GM19240 (cell line): ENCODE data around the gene EVI5L.
"Not testable (repeated sequence)": the region's sequence is repeated elsewhere in the genome, so short reads cannot be mapped to it uniquely, and the experiment has no call there.

ENCODE experiments used
- DNase-seq: peaks from one replicate; pipeline ENCODE4 v3.0.0; 2011; ENCODE audit warnings: low spot score; ENCODE audit not compliant: insufficient read length

EVI5L gene

GRCh38 chr19:7845390-7846154 is 15.6 kb downstream of the EVI5L start:
- DNase-seq: no peak

DNA sequence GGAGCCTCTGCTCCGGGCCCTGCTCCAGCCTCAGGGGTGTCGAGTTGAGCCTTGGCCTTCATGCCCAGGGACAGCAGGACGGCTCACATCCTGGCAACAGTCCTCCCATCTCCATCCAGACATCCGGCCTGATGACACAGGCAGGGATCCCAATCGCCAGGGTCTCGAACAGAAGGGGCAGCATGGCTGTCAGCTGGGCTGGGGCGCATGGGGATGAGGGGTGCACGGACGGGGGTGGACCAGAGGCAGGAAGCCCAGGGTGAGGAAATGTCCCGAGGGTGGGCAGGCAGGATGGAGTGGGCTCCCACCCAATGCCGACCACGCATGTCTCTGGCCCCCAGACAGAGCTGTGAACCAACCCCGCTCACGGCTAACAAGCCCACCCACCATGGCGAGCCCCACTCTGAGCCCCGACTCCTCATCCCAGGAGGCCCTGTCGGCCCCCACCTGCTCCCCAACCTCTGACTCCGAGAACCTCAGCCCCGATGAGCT is 16.2 kb downstream of the EVI5L start:
- no peak for DNase-seq

DNA sequence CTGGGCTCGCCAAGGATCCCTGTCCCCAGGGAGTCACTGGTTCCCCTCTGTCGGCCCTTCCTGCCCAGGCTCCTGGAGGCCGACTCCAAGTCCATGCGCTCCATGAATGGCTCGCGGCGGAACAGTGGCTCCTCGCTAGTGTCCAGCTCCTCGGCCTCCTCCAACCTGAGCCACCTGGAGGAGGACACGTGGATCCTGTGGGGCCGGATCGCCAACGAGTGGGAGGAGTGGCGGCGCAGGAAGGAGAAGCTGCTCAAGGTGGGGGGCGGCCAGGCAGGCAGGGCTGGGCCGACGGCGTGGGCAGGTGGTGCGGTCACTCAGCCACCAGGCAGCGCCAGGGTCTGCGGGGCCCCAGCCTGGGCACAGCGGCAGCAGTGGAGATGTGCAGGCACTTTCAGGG is 17.6 kb downstream of the EVI5L start:
- no peak for DNase-seq

DNA sequence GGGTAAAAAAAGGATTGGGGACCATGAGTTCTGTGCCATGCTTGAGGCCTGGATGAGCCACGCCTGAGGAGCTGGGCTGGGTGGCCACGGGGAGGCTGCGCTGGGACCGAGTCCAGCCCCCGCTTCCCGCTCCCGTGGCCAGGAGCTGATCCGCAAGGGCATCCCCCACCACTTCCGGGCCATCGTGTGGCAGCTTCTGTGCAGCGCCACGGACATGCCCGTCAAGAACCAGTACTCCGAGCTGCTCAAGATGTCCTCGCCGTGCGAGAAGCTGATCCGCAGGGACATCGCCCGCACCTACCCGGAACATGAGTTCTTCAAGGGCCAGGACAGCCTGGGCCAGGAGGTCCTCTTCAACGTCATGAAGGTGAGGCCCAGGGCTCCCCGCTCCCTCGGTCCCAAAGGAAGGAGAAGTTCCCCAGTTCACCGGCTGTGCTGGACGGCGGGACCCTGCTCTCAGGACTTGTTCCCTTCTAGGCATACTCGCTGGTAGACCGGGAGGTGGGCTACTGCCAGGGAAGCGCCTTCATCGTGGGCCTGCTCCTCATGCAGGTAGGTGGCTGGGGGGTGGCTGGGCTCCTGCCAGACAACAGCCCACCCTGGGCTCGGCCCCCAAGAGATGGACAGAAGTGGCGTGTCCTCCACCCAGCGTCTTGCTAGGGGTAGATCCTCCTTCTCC is 18.9 kb downstream of the EVI5L start:
- DNase-seq: no peak

DNA sequence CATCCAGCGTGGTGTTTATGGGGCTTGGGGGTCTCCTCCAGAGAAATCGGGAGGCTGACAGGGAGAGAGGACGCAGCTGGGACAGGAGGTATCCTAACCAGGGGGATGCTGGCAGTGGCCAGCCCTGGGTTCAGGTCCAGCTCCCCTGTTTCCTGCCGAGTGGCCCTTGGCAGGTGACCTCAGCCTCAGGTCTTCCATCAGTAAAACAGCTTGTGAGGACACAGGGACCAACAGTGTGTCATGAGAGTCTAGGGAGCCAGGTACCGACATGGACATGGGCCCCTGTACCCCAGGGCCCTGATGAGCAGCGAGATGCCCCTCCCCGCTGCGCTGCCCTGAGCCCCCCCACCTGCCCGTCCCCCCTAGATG is 19.6 kb downstream of the EVI5L start:
- no peak for DNase-seq

GRCh38 chr19:7850000-7850813 is 20.2 kb downstream of the EVI5L start:
- no peak for DNase-seq

DNA sequence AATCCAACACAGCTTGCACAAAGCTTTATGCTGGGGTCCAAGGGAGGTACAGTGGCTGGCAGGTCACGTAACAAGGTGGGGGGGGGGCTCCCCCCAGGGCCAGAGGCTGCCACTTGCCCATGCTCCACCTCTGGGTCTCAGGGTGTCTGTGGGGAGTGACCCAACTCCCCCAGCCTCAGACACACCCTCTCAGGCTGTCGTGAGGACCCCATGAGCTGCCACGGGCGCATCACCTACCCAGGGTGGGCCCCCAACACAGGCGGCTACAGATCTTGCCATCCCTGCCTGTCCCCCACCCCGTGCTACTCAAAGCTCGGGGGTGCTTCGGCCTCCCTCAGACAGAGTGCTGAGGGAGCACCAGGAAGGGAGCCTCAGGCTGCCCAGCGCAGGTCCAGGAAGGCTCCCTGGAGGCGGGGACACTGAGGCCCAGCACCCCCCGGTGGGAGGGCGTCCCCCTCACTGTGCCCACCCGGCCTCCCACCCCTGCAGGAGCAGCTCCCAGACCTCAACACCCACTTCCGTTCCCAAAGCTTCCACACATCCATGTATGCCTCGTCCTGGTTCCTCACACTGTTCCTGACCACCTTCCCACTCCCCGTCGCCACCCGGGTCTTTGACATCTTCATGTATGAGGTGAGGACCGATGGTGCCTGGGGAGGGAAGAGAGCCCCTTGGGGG is 21.1 kb downstream of the EVI5L start:
- DNase-seq: no peak

- no peak for DNase-seq
These were observed 21.8 kb downstream of the EVI5L start for GRCh38 chr19:7851623-7852500.

DNA sequence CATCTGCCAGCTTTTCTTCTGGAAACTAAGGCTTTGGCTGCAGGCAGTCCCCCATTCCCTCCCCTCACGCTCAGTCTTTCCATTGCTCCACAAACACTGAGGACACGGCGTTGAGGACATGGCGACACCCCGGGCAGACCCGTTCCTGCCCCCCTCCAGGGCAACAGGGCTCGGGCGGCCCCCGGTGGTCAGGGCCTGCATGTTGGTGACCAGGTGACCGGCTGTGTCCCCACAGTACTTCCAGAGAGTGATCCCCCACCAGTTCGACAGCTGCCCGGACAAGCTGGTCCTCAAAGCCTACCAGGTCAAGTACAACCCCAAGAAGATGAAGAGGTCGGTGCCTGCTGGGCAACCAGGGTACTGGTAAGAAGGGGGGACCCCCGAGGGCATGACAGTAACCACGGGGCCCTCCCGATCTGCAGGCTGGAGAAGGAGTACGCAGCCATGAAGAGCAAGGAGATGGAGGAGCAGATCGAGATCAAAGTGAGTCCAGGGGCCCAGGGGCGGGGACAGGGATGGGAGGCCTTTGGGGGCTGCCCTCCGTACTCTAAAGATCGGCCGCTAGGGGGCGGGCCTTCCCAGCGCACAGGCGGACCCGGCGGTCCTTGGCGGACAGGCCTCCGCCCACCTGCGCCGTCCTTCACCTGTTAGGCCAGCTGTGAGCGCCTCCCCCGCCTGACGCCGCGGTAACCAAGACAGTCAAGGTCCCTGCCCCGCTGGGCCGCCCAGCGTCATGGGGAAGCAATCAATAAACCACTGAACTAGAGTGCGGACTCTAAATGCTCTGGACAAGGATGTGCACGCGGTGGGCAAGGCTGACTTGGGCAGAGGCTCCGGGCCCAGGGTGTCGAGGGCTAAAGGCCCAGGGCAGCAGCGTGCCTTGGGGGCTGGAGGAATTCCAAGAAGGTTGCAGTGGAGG is 23.1 kb downstream of the EVI5L start:
- peak; percentile 97 for DNase-seq

DNA sequence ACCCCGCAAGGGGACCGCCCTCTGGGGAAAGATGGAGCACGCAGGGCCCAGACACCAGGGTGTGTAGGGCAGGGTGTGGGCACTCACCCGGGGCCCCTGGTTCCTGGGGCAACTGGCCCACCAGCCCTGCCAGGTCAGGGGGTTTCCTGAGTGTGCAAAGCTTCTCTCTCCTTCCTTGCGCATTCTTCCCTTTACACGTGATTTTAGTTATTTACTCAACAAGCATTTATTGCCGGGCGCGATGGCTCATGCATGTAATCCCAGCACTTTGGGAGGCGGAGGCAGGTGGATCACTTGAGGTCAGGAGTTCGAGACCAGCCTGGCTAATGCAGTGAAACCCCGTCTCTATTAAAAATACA is 23.7 kb downstream of the EVI5L start:
- no peak for DNase-seq

DNA sequence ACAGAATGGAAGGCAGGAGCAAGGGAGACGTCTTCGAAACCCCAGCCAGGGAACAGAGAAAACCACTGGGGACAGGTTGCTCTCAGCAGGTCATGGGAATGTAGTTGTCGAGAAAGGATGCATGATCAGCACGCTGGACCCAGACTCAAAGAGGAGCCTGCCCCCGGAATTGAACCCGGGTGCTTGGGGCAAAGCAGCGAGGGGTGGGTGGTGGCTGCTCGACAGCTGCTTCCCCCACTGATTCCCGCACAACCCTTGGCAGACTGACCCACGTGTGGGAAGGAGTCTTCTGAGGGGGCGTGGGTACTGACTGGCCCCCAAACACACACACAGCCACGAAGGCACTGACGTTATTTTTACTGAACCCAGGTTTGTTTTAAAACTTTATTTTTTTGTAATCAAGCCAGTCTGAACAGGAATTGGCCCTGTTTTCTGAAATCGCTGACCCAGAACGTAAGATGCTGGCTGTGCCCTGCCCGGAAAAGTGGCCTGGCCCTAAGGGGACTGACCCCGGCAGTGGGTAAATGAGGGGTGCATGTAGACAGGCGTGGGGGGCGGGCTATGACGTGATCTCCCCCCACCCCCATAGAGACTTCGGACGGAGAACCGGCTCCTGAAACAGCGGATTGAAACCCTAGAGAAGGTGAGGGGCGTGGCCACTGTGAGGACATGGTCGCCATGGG is 25.5 kb downstream of the EVI5L start:
- no peak for DNase-seq

- DNase-seq: no peak
These were observed 26.1 kb downstream of the EVI5L start for GRCh38 chr19:7856109-7856591.

GRCh38 chr19:7856679-7857663 is 27.0 kb downstream of the EVI5L start:
- no peak for DNase-seq

- no peak for DNase-seq
These were observed 27.7 kb downstream of the EVI5L start for GRCh38 chr19:7857727-7858108.

DNA sequence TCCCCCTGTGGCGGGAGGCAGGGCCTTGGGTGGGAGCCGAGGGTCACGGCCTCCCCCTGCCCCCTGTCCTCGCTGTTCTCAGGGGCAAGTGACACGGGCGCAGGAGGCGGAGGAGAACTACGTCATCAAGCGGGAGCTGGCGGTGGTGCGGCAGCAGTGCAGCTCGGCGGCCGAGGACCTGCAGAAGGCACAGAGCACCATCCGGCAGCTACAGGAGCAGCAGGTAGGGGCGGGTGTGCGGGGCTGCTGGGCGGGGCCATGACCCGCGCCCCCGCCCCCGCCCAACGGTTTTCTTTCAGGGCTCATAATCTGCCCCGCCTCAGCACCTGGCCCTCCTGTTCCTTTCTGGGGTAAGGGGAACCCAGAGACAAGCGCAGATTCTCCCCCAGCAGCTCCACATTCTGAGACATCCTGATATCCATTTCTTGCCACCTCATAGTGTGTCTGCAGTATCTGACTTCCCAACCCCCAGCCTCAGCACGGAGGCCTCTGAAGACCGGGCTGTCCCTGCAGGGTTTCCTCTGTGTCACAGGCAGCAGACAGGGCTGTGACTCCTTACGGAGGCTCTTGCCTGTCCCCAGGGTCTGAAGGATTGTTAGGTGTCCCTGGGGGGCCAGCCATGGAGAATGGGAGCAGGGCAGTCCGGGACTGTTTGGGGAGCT is 28.2 kb downstream of the EVI5L start:
- no peak for DNase-seq

DNA sequence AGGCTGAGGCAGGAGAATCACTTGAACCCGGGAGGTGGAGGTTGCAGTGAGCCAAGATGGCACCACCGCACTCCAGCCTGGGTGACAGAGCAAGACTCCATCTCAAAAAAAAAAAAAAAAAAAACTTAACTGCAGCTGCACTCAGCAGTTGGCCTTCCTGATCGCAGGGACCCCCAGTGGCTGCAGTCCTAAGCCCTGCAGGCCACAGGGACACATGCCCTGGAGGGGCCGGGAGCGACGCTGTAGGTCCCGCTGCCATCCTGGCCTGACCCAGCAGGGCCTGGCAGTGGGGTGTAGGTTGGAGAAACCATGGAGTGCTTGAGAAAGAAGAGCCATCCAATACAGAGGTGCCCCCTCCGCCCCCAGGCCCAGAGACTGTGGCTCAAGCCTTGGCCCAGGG is 29.1 kb downstream of the EVI5L start:
- DNase-seq: not testable (repeated sequence)
